Right atrium auricular region (tissue), 2 donors: Measurements from ENCODE around the gene EIF3I. TPM values are rescaled to one million over a fixed set of nuclear protein-coding genes. Genes with fewer than 3 reads are reported as not detected.

ENCODE experiments used
- DNase-seq: peaks from one replicate; pipeline ENCODE4 v3.0.0-alpha.2; 2019; ENCODE audit warnings: low spot score
- H3K27ac ChIP-seq, 2 donors: fragments of 200-600 bp; sonication (generic); 1 replicate in 1 of 2; 2 replicates in 1 of 2; pipeline ENCODE4 v1.5.1; 2016 to 2019
- H3K27me3 ChIP-seq, 2 donors: fragments of 200-600 bp; sonication (generic); one replicate each; pipeline versions ENCODE4 v1.5.1 to v1.6.0; 2017 to 2019
- H3K36me3 ChIP-seq: fragments of 200-600 bp; sonication (generic); one replicate; pipeline ENCODE4 v1.5.1; 2016
- H3K4me1 ChIP-seq, 2 donors: fragments of 200-600 bp; sonication (generic); one replicate each; pipeline versions ENCODE4 v1.5.1 to v1.6.0; 2017 to 2019
- H3K4me3 ChIP-seq, 2 donors: fragments of 200-600 bp; sonication (generic); 1 replicate in 1 of 2; 2 replicates in 1 of 2; pipeline ENCODE4 v1.5.1; 2017 to 2019; ENCODE audit warnings: mild to moderate bottlenecking in 1 of 2, moderate library complexity in 1 of 2
- H3K9me3 ChIP-seq, 2 donors: fragments of 200-600 bp; sonication (generic); one replicate each; pipeline ENCODE4 v1.5.1; 2019
- total RNA-seq, 2 donors: library from RNA; depleted of rRNA; stranded (reverse); fragments of >200 nt; gene quantifications; one replicate each; pipeline ENCODE4 v1.1.0, GENCODE V29; 2016
- TF ChIP-seq, protein P1 (sequence below), 2 donors: fragments of 200-600 bp; sonication (generic); IDR thresholded peaks; one replicate each; pipeline ENCODE4 v1.5.1; 2019; ENCODE audit warnings: antibody characterized with exemption in 2 of 2

The EIF3I gene
- total RNA-seq, 2 donors from 2014 or later = 123 to 131 TPM

DNA sequence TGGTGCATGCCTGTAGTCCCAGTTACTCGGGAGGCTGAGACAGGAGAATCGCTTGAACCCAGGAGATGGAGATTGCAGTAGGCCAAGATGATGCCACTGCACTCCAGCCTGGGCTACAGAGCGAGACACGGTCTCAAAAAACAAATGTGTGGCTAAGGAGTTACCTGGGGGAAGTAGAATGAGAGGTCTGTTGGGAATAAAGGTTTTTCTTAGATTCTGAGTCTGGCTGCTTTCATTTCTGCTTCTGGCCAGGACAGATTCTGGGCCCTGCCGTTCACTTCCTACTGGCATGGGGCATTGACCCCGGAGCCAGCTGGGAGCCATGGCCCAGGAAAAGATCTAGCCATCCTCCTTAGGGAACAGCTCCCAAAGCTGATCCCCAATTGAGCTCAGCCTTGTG is 13.7 kb upstream of the EIF3I start:
- H3K36me3 ChIP-seq = no peaks in the 10 kb centered on the region
- TF ChIP-seq, protein P1, sequence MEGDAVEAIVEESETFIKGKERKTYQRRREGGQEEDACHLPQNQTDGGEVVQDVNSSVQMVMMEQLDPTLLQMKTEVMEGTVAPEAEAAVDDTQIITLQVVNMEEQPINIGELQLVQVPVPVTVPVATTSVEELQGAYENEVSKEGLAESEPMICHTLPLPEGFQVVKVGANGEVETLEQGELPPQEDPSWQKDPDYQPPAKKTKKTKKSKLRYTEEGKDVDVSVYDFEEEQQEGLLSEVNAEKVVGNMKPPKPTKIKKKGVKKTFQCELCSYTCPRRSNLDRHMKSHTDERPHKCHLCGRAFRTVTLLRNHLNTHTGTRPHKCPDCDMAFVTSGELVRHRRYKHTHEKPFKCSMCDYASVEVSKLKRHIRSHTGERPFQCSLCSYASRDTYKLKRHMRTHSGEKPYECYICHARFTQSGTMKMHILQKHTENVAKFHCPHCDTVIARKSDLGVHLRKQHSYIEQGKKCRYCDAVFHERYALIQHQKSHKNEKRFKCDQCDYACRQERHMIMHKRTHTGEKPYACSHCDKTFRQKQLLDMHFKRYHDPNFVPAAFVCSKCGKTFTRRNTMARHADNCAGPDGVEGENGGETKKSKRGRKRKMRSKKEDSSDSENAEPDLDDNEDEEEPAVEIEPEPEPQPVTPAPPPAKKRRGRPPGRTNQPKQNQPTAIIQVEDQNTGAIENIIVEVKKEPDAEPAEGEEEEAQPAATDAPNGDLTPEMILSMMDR (IDR thresholded peaks at IDR 0.05) = no peak
- no peak for DNase-seq
- H3K4me3 ChIP-seq = no peak overlapping the region
- H3K27ac ChIP-seq = no peak overlapping the region
- H3K4me1 ChIP-seq = peaks cover 0 to 25% of the 10 kb centered on the region in 2 donors
- H3K9me3 ChIP-seq = no peaks in the 10 kb centered on the region
- no peaks in the 10 kb centered on the region for H3K27me3 ChIP-seq

- no peak within 1 kb of the TSS for H3K27ac ChIP-seq
- TF ChIP-seq, protein P1 (IDR thresholded peaks at IDR 0.05) = no peak
- H3K9me3 ChIP-seq = no peaks in the 10 kb centered on the region
- H3K27me3 ChIP-seq = no peaks in the 10 kb centered on the region
- H3K36me3 ChIP-seq = no peaks in the 10 kb centered on the region
- H3K4me3 ChIP-seq = no peak within 1 kb of the TSS
- H3K4me1 ChIP-seq = peaks cover 0 to 25% of the 10 kb centered on the region in 2 donors
- no peak for DNase-seq
Observed at GRCh38 chr1:32208891-32209328, 13.3 kb upstream of the EIF3I start, which contains the start of gene DCDC2B. TSS of gene DCDC2B (plus strand) at chr1:32209089. CDS start at chr1:32209094, 5 bp downstream.

DNA sequence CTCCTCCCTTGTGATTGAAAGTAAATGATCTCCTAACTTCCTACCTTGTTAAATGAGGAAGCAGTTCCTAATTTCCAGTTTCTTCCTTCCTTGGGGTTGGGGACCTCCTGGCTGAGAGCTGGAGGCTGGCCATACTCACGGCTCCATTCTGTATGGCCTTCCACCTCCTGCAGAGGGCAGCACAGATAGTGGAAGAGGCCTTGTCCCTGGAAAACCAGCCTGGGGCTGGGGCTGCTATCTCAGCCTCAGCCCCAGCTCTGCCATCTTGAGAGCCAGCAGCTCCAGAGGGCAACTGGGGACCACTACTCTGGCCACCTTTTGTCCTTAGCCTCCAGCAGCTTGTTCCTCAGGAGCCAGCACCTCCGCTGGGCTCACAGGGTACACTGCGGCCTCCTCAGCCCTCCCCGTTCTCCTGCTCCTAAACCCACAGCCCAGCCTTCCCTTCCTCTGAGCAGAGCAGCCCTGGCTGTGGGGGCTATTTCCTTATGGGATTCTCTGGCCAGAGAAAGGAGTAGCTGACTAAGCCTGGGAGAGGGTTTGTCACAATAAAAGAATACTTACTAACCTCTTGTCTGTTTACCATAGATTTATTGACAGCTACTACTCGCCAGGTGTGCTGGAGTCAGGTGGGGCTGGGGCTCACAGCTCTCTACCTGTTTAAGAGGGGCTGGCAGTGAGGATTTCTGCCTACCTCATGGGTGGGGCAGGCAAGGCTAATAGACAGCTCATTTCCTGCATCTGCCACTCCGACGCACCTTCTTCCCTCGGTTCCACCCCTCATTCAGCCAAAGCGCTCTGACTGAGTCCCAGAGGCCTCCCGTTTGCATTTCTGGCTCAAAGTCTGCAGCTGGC is 6.4 kb upstream of the EIF3I start:
- TF ChIP-seq, protein P1 (IDR thresholded peaks at IDR 0.05) = peak; percentile 52 to 77
- H3K36me3 ChIP-seq = peaks cover 25% of the 10 kb centered on the region
- no peak overlapping the region for H3K4me3 ChIP-seq
- no peaks in the 10 kb centered on the region for H3K27me3 ChIP-seq
- peaks cover 0 to 10% of the 10 kb centered on the region in 2 donors for H3K4me1 ChIP-seq
- no peaks in the 10 kb centered on the region for H3K9me3 ChIP-seq
- H3K27ac ChIP-seq = no peak overlapping the region
- no peak for DNase-seq

DNA sequence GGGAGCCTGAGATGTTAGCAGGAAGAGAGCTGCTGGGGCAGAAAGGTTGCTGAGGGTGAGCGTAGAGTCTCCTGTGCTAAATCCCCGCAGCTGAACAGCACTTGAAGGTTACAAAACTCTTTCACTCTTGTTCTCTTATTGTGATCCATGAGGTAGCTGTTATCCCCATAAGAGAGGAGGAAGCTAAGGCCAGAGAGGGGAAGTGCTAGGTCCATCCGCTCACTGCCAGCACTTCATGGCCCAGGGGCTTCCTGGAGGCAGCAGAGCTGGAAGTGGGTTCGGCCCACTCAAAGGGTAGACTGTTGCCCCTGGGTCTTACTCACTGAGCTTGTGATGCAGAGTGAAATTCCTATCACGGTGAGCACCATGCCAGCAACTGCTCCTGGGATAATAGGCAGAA is 5.6 kb upstream of the EIF3I start:
- peaks cover 25% of the 10 kb centered on the region for H3K36me3 ChIP-seq
- no peaks in the 10 kb centered on the region for H3K27me3 ChIP-seq
- H3K4me1 ChIP-seq = peaks cover 0 to 18% of the 10 kb centered on the region in 2 donors
- TF ChIP-seq, protein P1 (IDR thresholded peaks at IDR 0.05) = no peak
- no peaks in the 10 kb centered on the region for H3K9me3 ChIP-seq
- H3K27ac ChIP-seq = no peak overlapping the region
- no peak for DNase-seq
- H3K4me3 ChIP-seq = no peak overlapping the region

DNA sequence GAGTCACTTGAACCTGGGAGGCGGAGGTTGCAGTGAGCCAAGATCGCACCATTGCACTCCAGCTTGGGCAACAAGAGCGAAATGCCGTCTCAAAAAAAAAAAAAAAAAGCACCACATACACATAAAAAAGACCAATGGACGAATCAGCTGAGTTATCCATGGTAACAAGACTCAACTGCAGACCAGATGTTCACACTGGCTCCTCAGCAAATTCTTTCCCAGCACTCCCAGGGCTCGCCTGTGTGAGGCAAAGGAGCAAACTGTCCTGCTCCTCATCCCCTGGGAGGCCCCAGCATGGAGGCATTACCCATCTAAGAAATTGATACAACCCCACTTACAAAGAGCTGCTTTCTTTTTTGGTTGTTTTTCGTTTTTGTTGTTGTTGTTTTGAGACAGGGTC is 3.2 kb upstream of the EIF3I start:
- Histone ChIP-seq H3K27ac (no peak overlapping the region), H3K27me3 (no peaks in the 10 kb centered on the region), H3K4me1 (peaks cover 0 to 31% of the 10 kb centered on the region in 2 donors), H3K4me3 (no peak overlapping the region), H3K9me3 (no peaks in the 10 kb centered on the region), H3K36me3 (peaks cover 29% of the 10 kb centered on the region)
- DNase-seq = no peak
- TF ChIP-seq, protein P1 (IDR thresholded peaks at IDR 0.05) = no peak
